ENCODE results near the gene PLEKHG4B.
A peak's percentile ranks its signal among the peaks of the same experiment; 100 is the strongest.

- TF ChIP-seq CTCF (optimal IDR thresholded peaks at IDR 0.05 in 1 of 3, IDR thresholded peaks at IDR 0.05 in 1 of 3, conservative IDR thresholded peaks at IDR 0.05 in 1 of 3; ENCODE audit: extremely low read depth in 1 of 3, insufficient read depth in 2 of 3, low read length in 3 of 3): peak; percentile 46 to 69 (median 61)
- no peak for TF ChIP-seq EZH2 (IDR thresholded peaks at IDR 0.05; ENCODE audit: low read length)
Measured at GRCh38 chr5:42250-42649, 49.7 kb upstream of the PLEKHG4B start.

Data from keratinocyte (primary cell).